Calu3 (cell line): ENCODE measurements around the gene PCSK5. TPM values are rescaled to one million over a fixed set of nuclear protein-coding genes. Genes with fewer than 3 reads are reported as not detected.

Experiments
- BruUV-seq: library from RNA; stranded (reverse); fragments of 400-500 nt; replicated peaks from 2 replicates; lab custom pipeline; 2021; lab: Mats Ljungman, UMichigan
- CTCF ChIA-PET: fragments of 300-600 bp; sonication (Branson Sonifier 250); formaldehyde crosslinking; loops from one replicate; lab custom pipeline; 2022; ENCODE audit warnings: antibody characterized with exemption; lab: Charles Lee
- DNase-seq: peaks from one replicate; pipeline ENCODE4 v3.0.0; 2022
- H3K27ac Mint-ChIP-seq: one replicate; pipeline ENCODE4 v1.8.0; 2022; ENCODE audit warnings: mixed read lengths; ENCODE audit not compliant: unreplicated experiment
- H3K27me3 Mint-ChIP-seq: one replicate; pipeline ENCODE4 v1.8.0; 2022; ENCODE audit warnings: mixed read lengths; ENCODE audit not compliant: unreplicated experiment
- H3K36me3 Mint-ChIP-seq: one replicate; pipeline ENCODE4 v1.8.0; 2022; ENCODE audit warnings: mild to moderate bottlenecking, moderate library complexity, mixed read lengths; ENCODE audit not compliant: insufficient read depth, unreplicated experiment
- H3K4me1 Mint-ChIP-seq: one replicate; pipeline ENCODE4 v1.8.0; 2022; ENCODE audit warnings: mild to moderate bottlenecking, low read depth, mixed read lengths; ENCODE audit not compliant: unreplicated experiment
- H3K4me3 Mint-ChIP-seq: one replicate; pipeline ENCODE4 v1.8.0; 2022; ENCODE audit warnings: mild to moderate bottlenecking, low read depth, moderate library complexity, mixed read lengths; ENCODE audit not compliant: unreplicated experiment
- H3K9me3 Mint-ChIP-seq: one replicate; pipeline ENCODE4 v1.8.0; 2022; ENCODE audit warnings: low read depth, mixed read lengths; ENCODE audit not compliant: unreplicated experiment
- intact Hi-C: fragments of 100-400 bp; cut with micrococcal nuclease; formaldehyde crosslinking; loops from one replicate; pipeline ENCODE4 v1.10.0; 2022; ENCODE audit not compliant: unreplicated experiment
- total RNA-seq: library from RNA; stranded (reverse); gene quantifications from 2 replicates; pipeline ENCODE4 v1.2.3, GENCODE V29; 2022
- TF ChIP-seq, protein P1 (sequence below): fragments of 200-600 bp; IDR thresholded peaks from one replicate; pipeline ENCODE4 v1.8.0; 2022; ENCODE audit warnings: antibody characterized with exemption; ENCODE audit not compliant: unreplicated experiment

The PCSK5 gene
- total RNA-seq, 1 experiment from 2014 or later = 38.4 TPM

- intact Hi-C loops = loop anchor here (10.0 kb wide), 1 partner anchor 83 kb away; no protein-coding TSS in a partner anchor
- Mint-ChIP-seq H3K36me3 (no peaks in the 10 kb centered on the region), H3K9me3 (no peaks in the 10 kb centered on the region), H3K27ac (no peak overlapping the region), H3K4me3 (no peak overlapping the region), H3K4me1 (no peaks in the 10 kb centered on the region), H3K27me3 (no peaks in the 10 kb centered on the region)
- CTCF ChIA-PET = no interaction called here
- DNase-seq = no peak
- no TSS peak for BruUV-seq
- TF ChIP-seq, protein P1, sequence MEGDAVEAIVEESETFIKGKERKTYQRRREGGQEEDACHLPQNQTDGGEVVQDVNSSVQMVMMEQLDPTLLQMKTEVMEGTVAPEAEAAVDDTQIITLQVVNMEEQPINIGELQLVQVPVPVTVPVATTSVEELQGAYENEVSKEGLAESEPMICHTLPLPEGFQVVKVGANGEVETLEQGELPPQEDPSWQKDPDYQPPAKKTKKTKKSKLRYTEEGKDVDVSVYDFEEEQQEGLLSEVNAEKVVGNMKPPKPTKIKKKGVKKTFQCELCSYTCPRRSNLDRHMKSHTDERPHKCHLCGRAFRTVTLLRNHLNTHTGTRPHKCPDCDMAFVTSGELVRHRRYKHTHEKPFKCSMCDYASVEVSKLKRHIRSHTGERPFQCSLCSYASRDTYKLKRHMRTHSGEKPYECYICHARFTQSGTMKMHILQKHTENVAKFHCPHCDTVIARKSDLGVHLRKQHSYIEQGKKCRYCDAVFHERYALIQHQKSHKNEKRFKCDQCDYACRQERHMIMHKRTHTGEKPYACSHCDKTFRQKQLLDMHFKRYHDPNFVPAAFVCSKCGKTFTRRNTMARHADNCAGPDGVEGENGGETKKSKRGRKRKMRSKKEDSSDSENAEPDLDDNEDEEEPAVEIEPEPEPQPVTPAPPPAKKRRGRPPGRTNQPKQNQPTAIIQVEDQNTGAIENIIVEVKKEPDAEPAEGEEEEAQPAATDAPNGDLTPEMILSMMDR = no peak
Observed at GRCh38 chr9:76127637-76128036, 237.2 kb downstream of the PCSK5 start.

DNA sequence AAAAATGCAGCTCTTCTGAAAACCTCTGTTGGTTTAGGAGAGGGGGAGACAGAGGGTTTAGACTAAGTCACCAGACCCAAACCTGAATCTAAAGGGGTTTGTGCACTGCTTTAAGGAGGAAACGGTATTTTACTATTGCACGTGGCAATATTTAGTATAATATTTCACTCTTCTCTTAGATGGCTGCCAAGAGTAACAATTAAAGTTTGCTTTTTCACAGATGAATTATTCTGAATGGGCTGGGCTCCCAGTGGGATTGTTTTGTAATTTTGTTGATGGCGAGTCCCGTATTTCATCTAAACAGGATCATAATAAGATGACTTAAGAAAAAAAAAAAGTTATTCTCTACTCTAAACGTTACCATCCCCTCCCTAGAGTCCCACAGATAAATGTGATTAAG, 245.4 kb downstream of the PCSK5 start:
- DNase-seq = no peak
- intact Hi-C loops = no loop called here
- TF ChIP-seq, protein P1 = no peak
- no peaks in the 10 kb centered on the region for H3K27me3 Mint-ChIP-seq
- no peaks in the 10 kb centered on the region for H3K9me3 Mint-ChIP-seq
- BruUV-seq = no TSS peak
- CTCF ChIA-PET = no interaction called here
- H3K36me3 Mint-ChIP-seq = no peaks in the 10 kb centered on the region
- H3K4me3 Mint-ChIP-seq = no peak overlapping the region
- no peaks in the 10 kb centered on the region for H3K4me1 Mint-ChIP-seq
- no peak overlapping the region for H3K27ac Mint-ChIP-seq

GRCh38 chr9:76136986-76137385, 246.5 kb downstream of the PCSK5 start:
- TF ChIP-seq, protein P1 = no peak
- H3K27ac Mint-ChIP-seq = no peak overlapping the region

GRCh38 chr9:76137931-76138330, 247.5 kb downstream of the PCSK5 start:
- no peaks in the 10 kb centered on the region for H3K4me1 Mint-ChIP-seq
- CTCF ChIA-PET = no interaction called here
- no peak overlapping the region for H3K4me3 Mint-ChIP-seq
- TF ChIP-seq, protein P1 = no peak
- H3K9me3 Mint-ChIP-seq = no peaks in the 10 kb centered on the region
- intact Hi-C loops = no loop called here
- H3K36me3 Mint-ChIP-seq = no peaks in the 10 kb centered on the region
- no peak for DNase-seq
- H3K27me3 Mint-ChIP-seq = no peaks in the 10 kb centered on the region
- peak overlapping the region; percentile 13 for H3K27ac Mint-ChIP-seq
- BruUV-seq = no TSS peak

More at GRCh38 chr9:76136986-76137385, 246.5 kb downstream of the PCSK5 start:
- Mint-ChIP-seq H3K27me3 (no peaks in the 10 kb centered on the region), H3K36me3 (no peaks in the 10 kb centered on the region), H3K4me1 (no peaks in the 10 kb centered on the region), H3K4me3 (no peak overlapping the region), H3K9me3 (no peaks in the 10 kb centered on the region)
- BruUV-seq = no TSS peak
- DNase-seq = no peak
- intact Hi-C loops = no loop called here
- CTCF ChIA-PET = no interaction called here
